SK-N-SH (cell line): ENCODE results near the gene CAVIN1. TPM values are rescaled to one million over a fixed set of nuclear protein-coding genes. Genes with fewer than 3 reads are reported as not detected.

Source experiments
- CTCF ChIA-PET: fragments of 300-600, 350-600 bp; formaldehyde crosslinking; extraction: SDS; loops from one replicate; lab custom pipeline; 2021; lab: Yijun Ruan, JAX
- POLR2A ChIA-PET: fragments of 350-600 bp; sonication (Branson Sonifier 250); formaldehyde crosslinking; extraction: SDS; loops from one replicate; lab custom pipeline; 2020; ENCODE audit warnings: antibody characterized with exemption, inconsistent platforms; lab: Yijun Ruan, JAX
- DNase-seq: peaks from one replicate; pipeline ENCODE4 v3.0.0; 2012
- H2AFZ ChIP-seq: fragments of 200-600 bp; sonication (generic); 2 replicates; pipeline ENCODE4 v1.8.1; 2016; ENCODE audit warnings: antibody characterized with exemption, mild to moderate bottlenecking, low read depth
- H3F3A ChIP-seq: fragments of 200-600 bp; sonication (generic); replicated peaks from 2 replicates; pipeline ENCODE3; 2016; ENCODE audit warnings: antibody characterized with exemption, mild to moderate bottlenecking; ENCODE audit not compliant: insufficient read depth
- H3K27ac ChIP-seq, 2 experiments: fragments of 200-500 bp in 1 of 2; fragments of 200-600 bp in 1 of 2; sonication (Bioruptor generic) in 1 of 2; sonication (generic), shearing (Covaris generic) in 1 of 2; 2 replicates each; pipeline versions ENCODE4 v1.5.1 to v1.6.1; 2014 to 2016; ENCODE audit warnings: low read depth in 2 of 2, inconsistent platforms in 1 of 2, low read length in 1 of 2, mild to moderate bottlenecking in 1 of 2, mixed read lengths in 1 of 2
- H3K27me3 ChIP-seq: fragments of 200-600 bp; sonication (generic), shearing (Covaris generic); 2 replicates; pipeline ENCODE4 v1.6.1; 2016; ENCODE audit warnings: mixed run types; ENCODE audit not compliant: insufficient read depth
- H3K36me3 ChIP-seq, 2 experiments: fragments of 200-500 bp in 1 of 2; fragments of 200-600 bp in 1 of 2; sonication (Bioruptor generic) in 1 of 2; sonication (generic) in 1 of 2; replicated peaks in 1 of 2; 2 replicates each; pipeline versions ENCODE3 to v1.5.1; 2014 to 2016; ENCODE audit warnings: low read length in 1 of 2, mild to moderate bottlenecking in 1 of 2; ENCODE audit not compliant: insufficient read depth in 2 of 2, control insufficient read depth in 1 of 2
- H3K4me1 ChIP-seq, 2 experiments: fragments of 200-500 bp in 1 of 2; fragments of 200-600 bp in 1 of 2; sonication (Bioruptor generic) in 1 of 2; sonication (generic), shearing (Covaris generic) in 1 of 2; 2 replicates each; pipeline versions ENCODE4 v1.5.1 to v1.6.1; 2014 to 2016; ENCODE audit warnings: low read depth in 1 of 2, low read length in 1 of 2, mixed run types in 1 of 2; ENCODE audit not compliant: insufficient read depth in 2 of 2, control insufficient read depth in 1 of 2
- H3K4me2 ChIP-seq: fragments of 200-600 bp; sonication (generic), shearing (Covaris generic); 2 replicates; pipeline ENCODE4 v1.6.1; 2017; ENCODE audit warnings: mixed run types
- H3K4me3 ChIP-seq, 2 experiments: fragments of 200-500 bp in 1 of 2; fragments of 200-600 bp in 1 of 2; sonication (Bioruptor generic) in 1 of 2; sonication (generic), shearing (Covaris generic) in 1 of 2; 2 replicates each; pipeline versions ENCODE4 v1.5.1 to v1.8.1; 2014 to 2016; ENCODE audit warnings: low read depth in 2 of 2, inconsistent platforms in 1 of 2, low read length in 1 of 2, mild to moderate bottlenecking in 1 of 2, mixed read lengths in 1 of 2, moderate library complexity in 1 of 2
- H3K79me2 ChIP-seq: fragments of 200-600 bp; sonication (generic); 2 replicates; pipeline ENCODE4 v1.8.1; 2017; ENCODE audit warnings: mild to moderate bottlenecking; ENCODE audit not compliant: insufficient read depth
- H3K9ac ChIP-seq: fragments of 200-600 bp; sonication (generic); 2 replicates; pipeline ENCODE4 v1.6.1; 2017; ENCODE audit warnings: mixed run types
- H3K9me2 ChIP-seq: fragments of 200-600 bp; sonication (generic); 2 replicates; pipeline ENCODE4 v1.6.1; 2017; ENCODE audit warnings: mixed run types
- H3K9me3 ChIP-seq: fragments of 200-600 bp; sonication (generic); 2 replicates; pipeline ENCODE4 v1.6.1; 2017; ENCODE audit warnings: mixed run types, mild to moderate bottlenecking, moderate library complexity
- H4K20me1 ChIP-seq: fragments of 200-600 bp; sonication (generic); 2 replicates; pipeline ENCODE4 v1.6.1; 2017; ENCODE audit warnings: mild to moderate bottlenecking, mixed run types; ENCODE audit not compliant: insufficient read depth
- ELF1 ChIP-seq: IDR thresholded peaks from 2 replicates; pipeline ENCODE4 v1.4.0; 2012
- EP300 ChIP-seq, 2 experiments: IDR thresholded peaks; 2 replicates each; pipeline versions ENCODE4 v1.4.0 to v1.6.1; 2012; ENCODE audit warnings: borderline replicate concordance in 1 of 2, low read depth in 1 of 2, low read length in 1 of 2
- MXI1 ChIP-seq: IDR thresholded peaks from 2 replicates; pipeline ENCODE4 v1.6.1; 2012; ENCODE audit warnings: mild to moderate bottlenecking, low read depth, low read length, improper control_type of control experiment
- NFIC ChIP-seq: IDR thresholded peaks from 2 replicates; pipeline ENCODE4 v1.4.0; 2012; ENCODE audit warnings: borderline replicate concordance
- NRF1 ChIP-seq: IDR thresholded peaks from 2 replicates; pipeline ENCODE4 v1.6.1; 2012; ENCODE audit warnings: low read depth, mild to moderate bottlenecking, low read length
- RCOR1 ChIP-seq: fragments of 150-350 bp; IDR thresholded peaks from 2 replicates; pipeline ENCODE4 v1.6.1; 2017; ENCODE audit warnings: antibody characterized with exemption, low read length
- RXRA ChIP-seq: IDR thresholded peaks from 2 replicates; pipeline ENCODE4 v1.4.0; 2012; ENCODE audit warnings: low read depth, mild to moderate bottlenecking, borderline replicate concordance
- SIN3A ChIP-seq: IDR thresholded peaks from 2 replicates; pipeline ENCODE4 v1.6.1; 2012; ENCODE audit warnings: low read depth, mild to moderate bottlenecking, low read length, moderate library complexity, borderline replicate concordance
- TAF1 ChIP-seq: IDR thresholded peaks from 2 replicates; pipeline ENCODE4 v1.6.1; 2012; ENCODE audit warnings: low read depth, mild to moderate bottlenecking, low read length, moderate library complexity, borderline replicate concordance
- TEAD4 ChIP-seq: IDR thresholded peaks from 2 replicates; pipeline ENCODE4 v1.4.0; 2012; ENCODE audit warnings: mild to moderate bottlenecking, borderline replicate concordance; ENCODE audit not compliant: insufficient read depth
- YY1 ChIP-seq: IDR thresholded peaks from 2 replicates; pipeline ENCODE4 v1.4.0; 2012; ENCODE audit warnings: low read depth, mild to moderate bottlenecking
- WGBS: methylation state at CpG from one replicate; pipeline ENCODE4 v1.1.6; 2017; ENCODE audit warnings: low lambda C conversion rate; 5-methylcytosine and 5-hydroxymethylcytosine counted together
- polyA plus RNA-seq, 3 experiments: library from polyadenylated mRNA; depleted of rRNA; stranded (reverse); fragments of >200 nt; gene quantifications; 2 replicates each; pipeline ENCODE4 v1.2.3, GENCODE V29; 2012
- TF ChIP-seq, protein P1 (sequence below): IDR thresholded peaks from 2 replicates; pipeline ENCODE4 v1.4.0; 2012; ENCODE audit warnings: low read depth
- TF ChIP-seq, protein P2 (sequence below): IDR thresholded peaks from 2 replicates; pipeline ENCODE4 v1.4.0; 2012; ENCODE audit warnings: low read depth, borderline replicate concordance
- TF ChIP-seq, protein P3 (sequence below): fragments of 150-350 bp; IDR thresholded peaks from 2 replicates; pipeline ENCODE4 v1.6.1; 2016; ENCODE audit warnings: mild to moderate bottlenecking, low read depth, low read length

CAVIN1 gene
- polyA plus RNA-seq, 1 of the 3 experiments (the other 2 are of a cell fraction): 290 TPM

DNA sequence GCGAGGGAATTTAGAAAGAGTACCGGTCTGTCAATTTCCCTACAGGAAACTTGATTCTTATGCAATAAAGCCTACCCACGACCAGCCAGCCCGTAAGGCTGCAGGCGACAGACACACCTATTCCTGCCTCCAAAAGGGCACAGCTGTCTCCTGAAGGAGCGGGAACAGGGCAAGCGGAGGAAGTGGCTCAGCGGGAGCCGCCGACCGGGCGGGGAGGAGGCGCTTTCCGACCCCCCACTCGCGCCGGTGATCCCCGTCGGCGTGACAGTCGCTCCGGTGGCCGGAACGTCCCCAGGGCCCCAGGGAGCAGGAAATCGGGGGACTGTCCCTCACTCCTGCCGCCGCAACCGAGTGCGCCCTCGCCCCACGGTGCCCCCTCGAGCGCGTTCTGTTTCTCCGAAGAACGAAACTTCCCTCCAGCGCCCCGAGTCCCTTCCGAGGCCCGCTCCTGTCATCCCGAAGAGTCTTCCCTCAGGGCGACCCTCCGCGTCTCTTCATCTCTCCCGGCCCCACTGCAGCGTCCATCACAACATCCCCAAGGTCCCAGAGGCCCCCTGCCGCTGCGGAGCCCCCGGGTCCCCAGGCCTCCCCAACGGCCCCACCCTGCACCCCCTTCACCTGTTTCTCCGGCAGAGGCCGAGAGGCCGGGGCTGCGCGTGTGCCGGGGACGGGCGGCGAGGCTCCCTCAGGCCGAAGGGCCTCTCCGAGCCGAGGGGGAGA is 35.2 kb downstream of the CAVIN1 start:
- under 1% methylated on average over 33 of the region's 62 CpGs for WGBS
- H2AFZ ChIP-seq: peak overlapping the region; percentile 68
- H3K4me2 ChIP-seq: peak overlapping the region; percentile 86
- H3K9ac ChIP-seq: peak overlapping the region; percentile 97
- H3K27me3 ChIP-seq: no peaks in the 10 kb centered on the region
- H3K4me3 ChIP-seq: peak overlapping the region; percentile 80 to 93
- no peaks in the 10 kb centered on the region for H3K9me3 ChIP-seq
- no peaks in the 10 kb centered on the region for H3K9me2 ChIP-seq
- peaks cover 0 to 6% of the 10 kb centered on the region in 2 experiments for H3K36me3 ChIP-seq
- ChIA-PET POLR2A (interaction anchor here (0.7 to 1.0 kb wide), 2 partner anchors 34 to 76 kb away, joined by 3 to 4 read pairs; no protein-coding TSS in a partner anchor), CTCF (interaction anchor here (1.0 to 2.8 kb wide), 5 partner anchors 11 to 165 kb away, joined by 3 to 16 read pairs (median 13); no protein-coding TSS in a partner anchor)
- peaks cover 42% of the 10 kb centered on the region for H4K20me1 ChIP-seq
- H3F3A ChIP-seq: peaks cover 4% of the 10 kb centered on the region
- peak overlapping the region; percentile 84 to 86 for H3K27ac ChIP-seq
- DNase-seq: peak; percentile 26
- H3K4me1 ChIP-seq: peaks cover 0 to 12% of the 10 kb centered on the region in 2 experiments; a peak in 2 of 4 replicates
- no peak for TF ChIP-seq EP300 (IDR thresholded peaks at IDR 0.05; ENCODE audit: borderline replicate concordance in 1 of 2, low read depth in 1 of 2, low read length in 1 of 2)
- TF ChIP-seq SIN3A: peak; percentile 41; the same call in 1 of the 2 replicates
- 0 out of 2 replicates have a peak, but pooled peaks have one; percentile 35 for TF ChIP-seq YY1
- peaks cover 59% of the 10 kb centered on the region for H3K79me2 ChIP-seq

DNA sequence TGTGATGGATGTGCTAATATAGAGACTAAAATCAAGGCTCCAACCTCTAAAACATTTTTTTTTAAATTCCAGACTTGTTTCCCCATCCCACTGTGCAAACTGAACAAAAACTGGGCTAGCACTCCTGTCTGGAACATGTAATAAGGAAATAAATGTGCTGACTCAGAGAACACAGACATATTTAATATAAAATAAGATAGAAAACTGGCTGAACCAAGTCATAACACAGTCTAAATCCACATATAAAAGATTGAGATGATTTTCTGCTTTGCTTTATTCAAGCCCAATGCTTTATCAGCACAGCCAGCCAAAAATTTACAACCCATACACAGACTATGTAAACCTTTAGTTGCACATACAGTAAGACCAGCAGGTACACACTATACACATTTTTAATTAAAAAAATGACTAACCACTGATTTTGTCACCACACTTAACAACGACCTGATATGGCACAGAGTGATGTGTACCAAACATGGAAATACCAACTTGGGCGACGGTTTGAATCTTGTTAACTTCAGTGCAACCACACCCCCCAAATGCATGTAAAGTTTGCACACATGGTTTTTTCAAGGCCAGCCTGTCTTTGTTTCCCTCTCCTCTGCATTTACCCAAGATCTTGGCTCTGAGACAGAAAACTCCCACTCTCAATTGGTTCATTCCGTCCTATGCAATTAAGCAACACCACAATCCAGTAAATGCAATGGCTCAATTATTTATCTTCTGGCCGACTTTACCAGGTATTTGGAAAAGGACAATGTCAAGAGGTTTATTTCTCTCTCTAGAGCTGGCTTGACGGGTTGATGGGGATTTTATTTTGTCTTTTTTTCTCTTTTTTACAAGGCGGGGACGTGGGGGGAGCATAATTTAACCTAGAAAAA is 36.0 kb downstream of the CAVIN1 start:
- H3K36me3 ChIP-seq: peaks cover 0 to 6% of the 10 kb centered on the region in 2 experiments
- H3F3A ChIP-seq: peaks cover 4% of the 10 kb centered on the region
- peak overlapping the region; percentile 97 for H3K9ac ChIP-seq
- H3K4me3 ChIP-seq: peak overlapping the region; percentile 80 to 93
- POLR2A ChIA-PET: no interaction called here
- no peaks in the 10 kb centered on the region for H3K9me2 ChIP-seq
- CTCF ChIA-PET: interaction anchor here (1.8 kb wide), 1 partner anchor 16 kb away, joined by 16 read pairs; no protein-coding TSS in a partner anchor
- H3K4me2 ChIP-seq: peak overlapping the region; percentile 86
- H4K20me1 ChIP-seq: peaks cover 50% of the 10 kb centered on the region
- peak; percentile 41 for DNase-seq
- 2% methylated on average over 8 of the region's 8 CpGs for WGBS
- peak overlapping the region; percentile 68 for H2AFZ ChIP-seq
- no peaks in the 10 kb centered on the region for H3K9me3 ChIP-seq
- TF ChIP-seq RCOR1: no peak
- TF ChIP-seq MXI1: peak; percentile 92
- TF ChIP-seq, protein P1, sequence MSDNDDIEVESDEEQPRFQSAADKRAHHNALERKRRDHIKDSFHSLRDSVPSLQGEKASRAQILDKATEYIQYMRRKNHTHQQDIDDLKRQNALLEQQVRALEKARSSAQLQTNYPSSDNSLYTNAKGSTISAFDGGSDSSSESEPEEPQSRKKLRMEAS: peak; percentile 14; the same call in 1 of the 2 replicates
- H3K27ac ChIP-seq: peak overlapping the region; percentile 84 to 86; a peak in 3 of 4 replicates
- peaks cover 67% of the 10 kb centered on the region for H3K79me2 ChIP-seq
- H3K4me1 ChIP-seq: peaks cover 0 to 12% of the 10 kb centered on the region in 2 experiments; a peak in 2 of 4 replicates
- H3K27me3 ChIP-seq: no peaks in the 10 kb centered on the region

DNA sequence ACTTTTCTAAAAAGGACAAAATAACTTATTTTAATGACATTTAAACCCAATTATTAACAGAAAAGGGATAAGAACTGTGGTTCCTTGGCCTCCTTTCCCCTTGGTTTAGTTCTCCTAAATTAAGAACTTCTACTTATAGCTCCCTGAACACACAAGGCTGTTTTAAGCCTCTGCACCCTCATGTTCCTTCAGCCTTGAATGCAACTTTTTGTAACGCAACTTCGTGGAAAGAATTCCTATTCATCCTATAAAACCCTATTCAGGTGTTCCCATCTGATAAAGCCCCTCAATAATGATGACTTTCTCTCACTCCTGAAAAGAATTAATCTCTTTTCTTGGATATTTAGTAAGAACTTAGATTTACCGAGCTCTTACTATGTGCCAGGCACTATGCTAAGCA is 41.2 kb downstream of the CAVIN1 start:
- ChIA-PET CTCF (interaction anchor here (0.8 to 1.3 kb wide), 3 partner anchors 21 to 59 kb away, joined by 3 read pairs; partner anchors contain the start of gene CAVIN1), POLR2A (no interaction called here)
- H4K20me1 ChIP-seq: peaks cover 90% of the 10 kb centered on the region
- no peaks in the 10 kb centered on the region for H3K9me2 ChIP-seq
- no peak overlapping the region for H3K4me3 ChIP-seq
- no peaks in the 10 kb centered on the region for H3K9me3 ChIP-seq
- H3K27me3 ChIP-seq: no peaks in the 10 kb centered on the region
- 95% methylated on average over 3 of the region's 3 CpGs for WGBS
- no peaks in the 10 kb centered on the region for H3F3A ChIP-seq
- H3K4me2 ChIP-seq: no peak overlapping the region
- peaks cover 5 to 8% of the 10 kb centered on the region in 2 experiments; a peak in 2 of 4 replicates for H3K4me1 ChIP-seq
- H2AFZ ChIP-seq: no peak overlapping the region
- no peak overlapping the region for H3K9ac ChIP-seq
- DNase-seq: no peak
- H3K36me3 ChIP-seq: peaks cover 0 to 6% of the 10 kb centered on the region in 2 experiments
- no peak overlapping the region for H3K27ac ChIP-seq
- peaks cover 99% of the 10 kb centered on the region for H3K79me2 ChIP-seq
- TF ChIP-seq ELF1 (no peak), RXRA (no peak), MXI1 (no peak), TEAD4 (no peak), TAF1 (no peak), NFIC (no peak), NRF1 (no peak), YY1 (no peak)
- TF ChIP-seq, protein P2, sequence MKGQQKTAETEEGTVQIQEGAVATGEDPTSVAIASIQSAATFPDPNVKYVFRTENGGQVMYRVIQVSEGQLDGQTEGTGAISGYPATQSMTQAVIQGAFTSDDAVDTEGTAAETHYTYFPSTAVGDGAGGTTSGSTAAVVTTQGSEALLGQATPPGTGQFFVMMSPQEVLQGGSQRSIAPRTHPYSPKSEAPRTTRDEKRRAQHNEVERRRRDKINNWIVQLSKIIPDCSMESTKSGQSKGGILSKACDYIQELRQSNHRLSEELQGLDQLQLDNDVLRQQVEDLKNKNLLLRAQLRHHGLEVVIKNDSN: no peak
- TF ChIP-seq, protein P3, sequence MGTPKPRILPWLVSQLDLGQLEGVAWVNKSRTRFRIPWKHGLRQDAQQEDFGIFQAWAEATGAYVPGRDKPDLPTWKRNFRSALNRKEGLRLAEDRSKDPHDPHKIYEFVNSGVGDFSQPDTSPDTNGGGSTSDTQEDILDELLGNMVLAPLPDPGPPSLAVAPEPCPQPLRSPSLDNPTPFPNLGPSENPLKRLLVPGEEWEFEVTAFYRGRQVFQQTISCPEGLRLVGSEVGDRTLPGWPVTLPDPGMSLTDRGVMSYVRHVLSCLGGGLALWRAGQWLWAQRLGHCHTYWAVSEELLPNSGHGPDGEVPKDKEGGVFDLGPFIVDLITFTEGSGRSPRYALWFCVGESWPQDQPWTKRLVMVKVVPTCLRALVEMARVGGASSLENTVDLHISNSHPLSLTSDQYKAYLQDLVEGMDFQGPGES: no peak
